HepG2 (cell line): Measurements from ENCODE around the gene STC2. TPM values are rescaled to one million over a fixed set of nuclear protein-coding genes. Genes with fewer than 3 reads are reported as not detected.

Experiments used
- ARNT2 ChIP-seq: sonication (generic); formaldehyde crosslinking; IDR thresholded peaks from 2 replicates; pipeline ENCODE4 v1.8.0; 2022; ENCODE audit warnings: mild to moderate bottlenecking, low read depth, missing genetic modification reagents, moderate library complexity
- CAMTA2 ChIP-seq: sonication (generic); formaldehyde crosslinking; IDR thresholded peaks from 2 replicates; pipeline ENCODE4 v1.4.0; 2020; ENCODE audit warnings: mild to moderate bottlenecking, missing genetic modification reagents, borderline replicate concordance
- CC2D1A ChIP-seq: sonication (generic); formaldehyde crosslinking; IDR thresholded peaks from 2 replicates; pipeline ENCODE4 v1.8.1; 2023; ENCODE audit warnings: mild to moderate bottlenecking, missing genetic modification reagents
- MEF2D ChIP-seq: sonication (generic); formaldehyde crosslinking; IDR thresholded peaks from 2 replicates; pipeline ENCODE4 v1.5.1; 2020; ENCODE audit warnings: mild to moderate bottlenecking, missing genetic modification reagents
- MTA3 ChIP-seq: sonication (generic); formaldehyde crosslinking; IDR thresholded peaks from 2 replicates; pipeline ENCODE4 v1.4.0; 2020; ENCODE audit warnings: missing genetic modification reagents
- SPEN ChIP-seq: sonication (generic); formaldehyde crosslinking; IDR thresholded peaks from 2 replicates; pipeline ENCODE4 v1.5.1; 2020; ENCODE audit warnings: low read depth, mild to moderate bottlenecking, missing genetic modification reagents
- TEAD3 ChIP-seq: optimal IDR thresholded peaks from 2 replicates; pipeline ENCODE3; 2016; ENCODE audit warnings: borderline replicate concordance
- THAP11 ChIP-seq: IDR thresholded peaks from 2 replicates; pipeline ENCODE4 v1.6.1; 2016; ENCODE audit warnings: missing biosample characterization, missing genetic modification reagents
- ZNF160 ChIP-seq: sonication (generic); formaldehyde crosslinking; IDR thresholded peaks from 2 replicates; pipeline ENCODE4 v1.8.0; 2022; ENCODE audit warnings: mild to moderate bottlenecking, inconsistent platforms, missing genetic modification reagents
- ZNF33A ChIP-seq: sonication (generic); formaldehyde crosslinking; IDR thresholded peaks from 2 replicates; pipeline ENCODE4 v1.5.1; 2020; ENCODE audit warnings: missing genetic modification reagents, mild to moderate bottlenecking, moderate library complexity, borderline replicate concordance
- ZNF382 ChIP-seq: sonication (generic); formaldehyde crosslinking; IDR thresholded peaks from 2 replicates; pipeline ENCODE4 v1.5.0; 2020; ENCODE audit warnings: missing genetic modification reagents, mild to moderate bottlenecking, borderline replicate concordance
- ZSCAN29 ChIP-seq: sonication (generic); formaldehyde crosslinking; conservative IDR thresholded peaks from 2 replicates; pipeline ENCODE4 v1.4.0; 2020; ENCODE audit warnings: mild to moderate bottlenecking, missing genetic modification reagents
- ZSCAN31 ChIP-seq: sonication (generic); formaldehyde crosslinking; IDR thresholded peaks from 2 replicates; pipeline ENCODE4 v1.5.0; 2020; ENCODE audit warnings: low read depth, mild to moderate bottlenecking, missing genetic modification reagents
- polyA plus RNA-seq, 8 experiments: library from polyadenylated mRNA; depleted of rRNA in 3 of 8; stranded (reverse) in 7 of 8; unstranded in 1 of 8; fragments of >200 nt; fragmentation: Illumina TruSeq in 4 of 8; extraction: Trizol in 4 of 8; gene quantifications; 2 replicates each; pipeline versions ENCODE4 v1.2.1 to v1.2.3, GENCODE V29; 2011 to 2016; ENCODE audit warnings: low read depth in 4 of 8, missing spikeins in 1 of 8, mixed read lengths in 1 of 8; ENCODE audit not compliant: insufficient read depth in 1 of 8
- total RNA-seq, 5 experiments: library from RNA; depleted of rRNA; stranded (reverse); fragments of >200 nt; fragmentation: Illumina TruSeq; extraction: Trizol; gene quantifications; 2 replicates each; pipeline ENCODE4 v1.2.3, GENCODE V29; 2016; ENCODE audit warnings: low read depth in 1 of 5
- TF ChIP-seq, protein P1 (sequence below): sonication (generic); formaldehyde crosslinking; conservative IDR thresholded peaks from 2 replicates; pipeline ENCODE4 v1.4.0; 2020; ENCODE audit warnings: mild to moderate bottlenecking, missing genetic modification reagents, moderate library complexity
- TF ChIP-seq, protein P2 (sequence below): sonication (generic); formaldehyde crosslinking; IDR thresholded peaks from 2 replicates; pipeline ENCODE4 v1.5.0; 2020; ENCODE audit warnings: mild to moderate bottlenecking, missing genetic modification reagents, moderate library complexity
- TF ChIP-seq, protein P3 (sequence below): sonication (generic); formaldehyde crosslinking; IDR thresholded peaks from 2 replicates; pipeline ENCODE4 v1.5.1; 2020; ENCODE audit warnings: missing genetic modification reagents, mild to moderate bottlenecking, borderline replicate concordance
- TF ChIP-seq, protein P4 (sequence below): sonication (generic); formaldehyde crosslinking; IDR thresholded peaks from 2 replicates; pipeline ENCODE4 v1.5.1; 2020; ENCODE audit warnings: mild to moderate bottlenecking, missing genetic modification reagents, moderate library complexity
- TF ChIP-seq, protein P5 (sequence below): sonication (generic); formaldehyde crosslinking; IDR thresholded peaks from 2 replicates; pipeline ENCODE4 v1.5.0; 2020; ENCODE audit warnings: missing genetic modification reagents, mild to moderate bottlenecking, borderline replicate concordance
- TF ChIP-seq, protein P6 (sequence below): sonication (generic); formaldehyde crosslinking; IDR thresholded peaks from 2 replicates; pipeline ENCODE4 v1.5.1; 2020; ENCODE audit warnings: missing genetic modification reagents, mild to moderate bottlenecking, borderline replicate concordance

The STC2 gene
- total and polyA plus RNA-seq, 2 of the 13 experiments (the other 11 are each of a cell fraction or from before 2014, with no cell fraction given), result 27.1 to 69.2 TPM

DNA sequence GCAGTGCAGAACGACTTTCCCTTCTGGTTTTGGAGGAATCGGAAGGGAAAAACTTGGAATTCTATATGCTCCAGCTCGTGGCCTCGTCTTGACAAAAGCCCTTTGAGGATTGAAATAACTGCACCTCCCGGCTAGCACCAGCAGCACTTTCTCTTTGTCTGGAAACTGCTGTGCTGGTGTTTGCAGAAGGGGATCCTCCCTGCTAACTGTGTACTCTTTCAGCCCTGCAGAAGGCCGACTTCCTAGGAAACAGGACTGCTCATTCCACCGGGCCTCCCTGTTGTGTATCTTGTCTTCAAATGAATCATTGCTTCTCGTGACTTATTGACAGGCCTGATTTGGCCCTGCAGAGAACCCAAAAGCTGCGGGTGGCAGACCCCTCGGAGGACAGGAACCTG lies 23.6 kb downstream of the STC2 start (continued):
- TF ChIP-seq, protein P1, sequence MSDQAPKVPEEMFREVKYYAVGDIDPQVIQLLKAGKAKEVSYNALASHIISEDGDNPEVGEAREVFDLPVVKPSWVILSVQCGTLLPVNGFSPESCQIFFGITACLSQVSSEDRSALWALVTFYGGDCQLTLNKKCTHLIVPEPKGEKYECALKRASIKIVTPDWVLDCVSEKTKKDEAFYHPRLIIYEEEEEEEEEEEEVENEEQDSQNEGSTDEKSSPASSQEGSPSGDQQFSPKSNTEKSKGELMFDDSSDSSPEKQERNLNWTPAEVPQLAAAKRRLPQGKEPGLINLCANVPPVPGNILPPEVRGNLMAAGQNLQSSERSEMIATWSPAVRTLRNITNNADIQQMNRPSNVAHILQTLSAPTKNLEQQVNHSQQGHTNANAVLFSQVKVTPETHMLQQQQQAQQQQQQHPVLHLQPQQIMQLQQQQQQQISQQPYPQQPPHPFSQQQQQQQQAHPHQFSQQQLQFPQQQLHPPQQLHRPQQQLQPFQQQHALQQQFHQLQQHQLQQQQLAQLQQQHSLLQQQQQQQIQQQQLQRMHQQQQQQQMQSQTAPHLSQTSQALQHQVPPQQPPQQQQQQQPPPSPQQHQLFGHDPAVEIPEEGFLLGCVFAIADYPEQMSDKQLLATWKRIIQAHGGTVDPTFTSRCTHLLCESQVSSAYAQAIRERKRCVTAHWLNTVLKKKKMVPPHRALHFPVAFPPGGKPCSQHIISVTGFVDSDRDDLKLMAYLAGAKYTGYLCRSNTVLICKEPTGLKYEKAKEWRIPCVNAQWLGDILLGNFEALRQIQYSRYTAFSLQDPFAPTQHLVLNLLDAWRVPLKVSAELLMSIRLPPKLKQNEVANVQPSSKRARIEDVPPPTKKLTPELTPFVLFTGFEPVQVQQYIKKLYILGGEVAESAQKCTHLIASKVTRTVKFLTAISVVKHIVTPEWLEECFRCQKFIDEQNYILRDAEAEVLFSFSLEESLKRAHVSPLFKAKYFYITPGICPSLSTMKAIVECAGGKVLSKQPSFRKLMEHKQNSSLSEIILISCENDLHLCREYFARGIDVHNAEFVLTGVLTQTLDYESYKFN (CRISPR knock-in tag), result no peak; the same call in 1 of the 2 replicates
- TF ChIP-seq TEAD3 (CRISPR knock-in tag), result peak; percentile 45
- TF ChIP-seq, protein P2, sequence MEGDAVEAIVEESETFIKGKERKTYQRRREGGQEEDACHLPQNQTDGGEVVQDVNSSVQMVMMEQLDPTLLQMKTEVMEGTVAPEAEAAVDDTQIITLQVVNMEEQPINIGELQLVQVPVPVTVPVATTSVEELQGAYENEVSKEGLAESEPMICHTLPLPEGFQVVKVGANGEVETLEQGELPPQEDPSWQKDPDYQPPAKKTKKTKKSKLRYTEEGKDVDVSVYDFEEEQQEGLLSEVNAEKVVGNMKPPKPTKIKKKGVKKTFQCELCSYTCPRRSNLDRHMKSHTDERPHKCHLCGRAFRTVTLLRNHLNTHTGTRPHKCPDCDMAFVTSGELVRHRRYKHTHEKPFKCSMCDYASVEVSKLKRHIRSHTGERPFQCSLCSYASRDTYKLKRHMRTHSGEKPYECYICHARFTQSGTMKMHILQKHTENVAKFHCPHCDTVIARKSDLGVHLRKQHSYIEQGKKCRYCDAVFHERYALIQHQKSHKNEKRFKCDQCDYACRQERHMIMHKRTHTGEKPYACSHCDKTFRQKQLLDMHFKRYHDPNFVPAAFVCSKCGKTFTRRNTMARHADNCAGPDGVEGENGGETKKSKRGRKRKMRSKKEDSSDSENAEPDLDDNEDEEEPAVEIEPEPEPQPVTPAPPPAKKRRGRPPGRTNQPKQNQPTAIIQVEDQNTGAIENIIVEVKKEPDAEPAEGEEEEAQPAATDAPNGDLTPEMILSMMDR (CRISPR knock-in tag), result no peak
- TF ChIP-seq, protein P3, sequence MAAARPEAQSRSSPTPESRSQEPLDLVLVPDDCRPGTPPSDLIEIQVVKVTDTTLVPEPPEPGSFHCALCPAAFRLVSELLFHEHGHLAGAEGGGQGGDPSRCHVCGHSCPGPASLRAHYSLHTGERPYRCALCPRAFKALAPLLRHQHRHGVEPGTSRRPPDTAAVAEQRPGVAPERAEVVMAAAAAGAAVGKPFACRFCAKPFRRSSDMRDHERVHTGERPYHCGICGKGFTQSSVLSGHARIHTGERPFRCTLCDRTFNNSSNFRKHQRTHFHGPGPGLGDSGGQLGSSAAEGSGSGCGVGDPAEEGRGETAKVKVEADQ (CRISPR knock-in tag), result no peak
- 0 out of 2 replicates have a peak, but pooled peaks have one; percentile 11 for TF ChIP-seq ZSCAN29 (CRISPR knock-in tag)
- TF ChIP-seq CAMTA2, result no peak
- no peak for TF ChIP-seq ZNF382 (CRISPR knock-in tag)
- TF ChIP-seq ZNF33A, result no peak
- TF ChIP-seq CC2D1A (CRISPR knock-in tag), result no peak
- no peak for TF ChIP-seq MEF2D (CRISPR knock-in tag)
- no peak for TF ChIP-seq ZSCAN31 (CRISPR knock-in tag)
- TF ChIP-seq, protein P4, sequence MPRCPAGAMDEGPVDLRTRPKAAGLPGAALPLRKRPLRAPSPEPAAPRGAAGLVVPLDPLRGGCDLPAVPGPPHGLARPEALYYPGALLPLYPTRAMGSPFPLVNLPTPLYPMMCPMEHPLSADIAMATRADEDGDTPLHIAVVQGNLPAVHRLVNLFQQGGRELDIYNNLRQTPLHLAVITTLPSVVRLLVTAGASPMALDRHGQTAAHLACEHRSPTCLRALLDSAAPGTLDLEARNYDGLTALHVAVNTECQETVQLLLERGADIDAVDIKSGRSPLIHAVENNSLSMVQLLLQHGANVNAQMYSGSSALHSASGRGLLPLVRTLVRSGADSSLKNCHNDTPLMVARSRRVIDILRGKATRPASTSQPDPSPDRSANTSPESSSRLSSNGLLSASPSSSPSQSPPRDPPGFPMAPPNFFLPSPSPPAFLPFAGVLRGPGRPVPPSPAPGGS (CRISPR knock-in tag), result no peak
- TF ChIP-seq, protein P5, sequence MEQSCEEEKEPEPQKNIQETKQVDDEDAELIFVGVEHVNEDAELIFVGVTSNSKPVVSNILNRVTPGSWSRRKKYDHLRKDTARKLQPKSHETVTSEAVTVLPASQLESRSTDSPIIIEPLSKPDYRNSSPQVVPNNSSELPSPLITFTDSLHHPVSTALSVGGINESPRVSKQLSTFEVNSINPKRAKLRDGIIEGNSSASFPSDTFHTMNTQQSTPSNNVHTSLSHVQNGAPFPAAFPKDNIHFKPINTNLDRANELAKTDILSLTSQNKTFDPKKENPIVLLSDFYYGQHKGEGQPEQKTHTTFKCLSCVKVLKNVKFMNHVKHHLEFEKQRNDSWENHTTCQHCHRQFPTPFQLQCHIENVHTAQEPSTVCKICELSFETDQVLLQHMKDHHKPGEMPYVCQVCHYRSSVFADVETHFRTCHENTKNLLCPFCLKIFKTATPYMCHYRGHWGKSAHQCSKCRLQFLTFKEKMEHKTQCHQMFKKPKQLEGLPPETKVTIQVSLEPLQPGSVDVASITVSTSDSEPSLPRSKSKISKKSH (CRISPR knock-in tag), result no peak
- TF ChIP-seq ARNT2, result no peak
- TF ChIP-seq SPEN, result no peak
- TF ChIP-seq MTA3 (CRISPR knock-in tag), result no peak
- TF ChIP-seq ZNF160 (CRISPR knock-in tag), result no peak
- TF ChIP-seq, protein P6, sequence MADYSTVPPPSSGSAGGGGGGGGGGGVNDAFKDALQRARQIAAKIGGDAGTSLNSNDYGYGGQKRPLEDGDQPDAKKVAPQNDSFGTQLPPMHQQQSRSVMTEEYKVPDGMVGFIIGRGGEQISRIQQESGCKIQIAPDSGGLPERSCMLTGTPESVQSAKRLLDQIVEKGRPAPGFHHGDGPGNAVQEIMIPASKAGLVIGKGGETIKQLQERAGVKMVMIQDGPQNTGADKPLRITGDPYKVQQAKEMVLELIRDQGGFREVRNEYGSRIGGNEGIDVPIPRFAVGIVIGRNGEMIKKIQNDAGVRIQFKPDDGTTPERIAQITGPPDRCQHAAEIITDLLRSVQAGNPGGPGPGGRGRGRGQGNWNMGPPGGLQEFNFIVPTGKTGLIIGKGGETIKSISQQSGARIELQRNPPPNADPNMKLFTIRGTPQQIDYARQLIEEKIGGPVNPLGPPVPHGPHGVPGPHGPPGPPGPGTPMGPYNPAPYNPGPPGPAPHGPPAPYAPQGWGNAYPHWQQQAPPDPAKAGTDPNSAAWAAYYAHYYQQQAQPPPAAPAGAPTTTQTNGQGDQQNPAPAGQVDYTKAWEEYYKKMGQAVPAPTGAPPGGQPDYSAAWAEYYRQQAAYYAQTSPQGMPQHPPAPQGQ (CRISPR knock-in tag), result no peak
- no peak; the same call in 1 of the 2 replicates for TF ChIP-seq THAP11
